ENCODE results near the gene ATP8B4.

GRCh38 chr15:50109076-50109987, 9.7 kb downstream of the ATP8B4 start:
- TF ChIP-seq EZH2 (IDR thresholded peaks at IDR 0.05; ENCODE audit: low read length, unreplicated experiment): no peak
- no peak for TF ChIP-seq CTCF (conservative IDR thresholded peaks at IDR 0.05; ENCODE audit: low read depth, low read length)

Data from PC-3 (cell line).